Measurements from ENCODE around the gene IQGAP3.
A peak's percentile ranks its signal among the peaks of the same experiment; 100 is the strongest.

The IQGAP3 gene

DNA sequence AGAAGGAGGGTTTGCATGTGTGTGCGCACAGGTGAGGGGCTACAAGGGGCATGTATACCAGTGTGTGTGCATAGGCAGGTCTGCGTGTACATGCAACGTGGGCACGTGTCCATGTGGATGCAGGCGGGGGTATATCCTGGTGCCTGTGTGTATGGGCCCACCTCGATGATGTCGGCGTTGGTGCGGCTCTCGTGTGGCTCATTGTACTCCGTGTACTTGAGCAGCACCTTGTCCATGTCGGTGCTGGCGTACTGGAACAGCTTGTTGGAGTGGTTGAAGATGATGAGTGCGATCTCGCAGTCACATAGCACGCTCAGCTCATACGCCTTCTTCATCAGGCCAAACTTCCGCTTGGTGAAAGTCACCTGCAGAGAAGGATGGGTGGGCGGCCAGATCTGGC, 90.1 kb downstream of the IQGAP3 start:
- peaks cover 99 to 100% (median 100%) of the 10 kb centered on the region in 11 experiments for H4K20me1 ChIP-seq
- peaks cover 83 to 100% (median 96%) of the 10 kb centered on the region in 10 experiments for H3K4me1 ChIP-seq
- no peak overlapping the region for H3K4me3 ChIP-seq
- H3K27ac ChIP-seq = peak overlapping the region in 3 of 11 experiments; percentile 11 to 55 (median 24); a peak in 1 of 22 replicates
- no peak for TF ChIP-seq Cebpa-rat (IDR thresholded peaks at IDR 0.05)
- H3K36me3 ChIP-seq = peaks cover 90 to 100% (median 99%) of the 10 kb centered on the region in 11 experiments
- peak overlapping the region in 8 of 11 experiments; percentile 1 to 59 (median 32); a peak in 10 of 22 replicates for H3K9ac ChIP-seq
- H3K27me3 ChIP-seq = no peaks in the 10 kb centered on the region
- H3K9me3 ChIP-seq (replicated peaks in 1 of 11) = no peaks in the 10 kb centered on the region
- H3K4me2 ChIP-seq = peak overlapping the region; percentile 29 to 80 (median 63); a peak in 18 of 22 replicates

DNA sequence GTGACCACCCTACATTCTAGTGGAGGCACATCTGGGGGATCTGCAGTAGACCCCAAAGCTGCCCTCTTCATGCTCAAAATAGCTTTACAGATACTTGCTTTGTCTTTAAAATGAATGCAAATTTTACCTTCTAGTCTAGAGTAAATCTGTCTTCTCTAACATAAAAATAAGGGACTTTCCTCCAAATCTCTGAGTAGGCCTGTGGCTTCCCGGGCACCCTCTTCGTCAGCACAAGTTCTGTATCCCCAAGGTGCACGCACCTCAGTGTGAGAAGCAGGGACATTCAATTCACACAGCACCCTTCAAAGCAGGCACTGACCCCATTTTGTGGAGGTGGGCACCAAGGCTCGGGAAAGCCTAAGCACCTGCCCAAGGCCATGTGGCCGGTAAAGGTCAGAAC, 90.8 kb downstream of the IQGAP3 start:
- peak overlapping the region in 9 of 11 experiments; percentile 26 to 57 (median 39); a peak in 15 of 22 replicates for H3K9ac ChIP-seq
- H3K27me3 ChIP-seq = no peaks in the 10 kb centered on the region
- TF ChIP-seq Cebpa-rat (IDR thresholded peaks at IDR 0.05) = no peak
- H4K20me1 ChIP-seq = peaks cover 99 to 100% (median 100%) of the 10 kb centered on the region in 11 experiments
- H3K4me2 ChIP-seq = peak overlapping the region; percentile 38 to 80 (median 64)
- H3K36me3 ChIP-seq = peaks cover 91 to 100% (median 99%) of the 10 kb centered on the region in 11 experiments
- no peaks in the 10 kb centered on the region for H3K9me3 ChIP-seq (replicated peaks in 1 of 11)
- peak overlapping the region in 3 of 10 experiments; percentile 5 to 12 (median 8); a peak in 1 of 20 replicates for H3K4me3 ChIP-seq
- H3K4me1 ChIP-seq = peaks cover 75 to 100% (median 95%) of the 10 kb centered on the region in 10 experiments
- H3K27ac ChIP-seq = peak overlapping the region in 8 of 11 experiments; percentile 16 to 58 (median 48); a peak in 11 of 22 replicates

- H3K27ac ChIP-seq = peak overlapping the region in 10 of 11 experiments; percentile 16 to 58 (median 48); a peak in 17 of 22 replicates
- H4K20me1 ChIP-seq = peaks cover 99 to 100% (median 100%) of the 10 kb centered on the region in 11 experiments
- peak overlapping the region; percentile 17 to 57 (median 39); a peak in 18 of 22 replicates for H3K9ac ChIP-seq
- TF ChIP-seq Cebpa-rat (IDR thresholded peaks at IDR 0.05) = no peak
- H3K36me3 ChIP-seq = peaks cover 96 to 100% (median 100%) of the 10 kb centered on the region in 11 experiments
- peak overlapping the region; percentile 38 to 80 (median 64) for H3K4me2 ChIP-seq
- no peaks in the 10 kb centered on the region for H3K9me3 ChIP-seq (replicated peaks in 1 of 11)
- H3K4me1 ChIP-seq = peaks cover 66 to 93% (median 89%) of the 10 kb centered on the region in 10 experiments
- no peaks in the 10 kb centered on the region for H3K27me3 ChIP-seq
- peak overlapping the region in 1 of 10 experiments; percentile 5; a peak in 1 of 20 replicates for H3K4me3 ChIP-seq
Observed at GRCh38 chr1:156480411-156481192, 91.8 kb downstream of the IQGAP3 start.

- no peak for TF ChIP-seq Cebpa-rat (IDR thresholded peaks at IDR 0.05)
- H3K4me1 ChIP-seq = peaks cover 60 to 93% (median 83%) of the 10 kb centered on the region in 10 experiments
- H3K4me3 ChIP-seq = no peak overlapping the region
- no peaks in the 10 kb centered on the region for H3K27me3 ChIP-seq
- H4K20me1 ChIP-seq = peaks cover 99 to 100% (median 100%) of the 10 kb centered on the region in 11 experiments
- peaks cover 99 to 100% (median 100%) of the 10 kb centered on the region in 11 experiments for H3K36me3 ChIP-seq
- H3K9me3 ChIP-seq (replicated peaks in 1 of 11) = no peaks in the 10 kb centered on the region
- H3K4me2 ChIP-seq = peak overlapping the region in 10 of 11 experiments; percentile 1 to 80 (median 64); a peak in 15 of 22 replicates
- peak overlapping the region in 8 of 11 experiments; percentile 8 to 53 (median 43); a peak in 10 of 22 replicates for H3K9ac ChIP-seq
- peak overlapping the region in 9 of 11 experiments; percentile 16 to 58 (median 50); a peak in 17 of 22 replicates for H3K27ac ChIP-seq
Observed at GRCh38 chr1:156480016-156480370, 92.4 kb downstream of the IQGAP3 start.

DNA sequence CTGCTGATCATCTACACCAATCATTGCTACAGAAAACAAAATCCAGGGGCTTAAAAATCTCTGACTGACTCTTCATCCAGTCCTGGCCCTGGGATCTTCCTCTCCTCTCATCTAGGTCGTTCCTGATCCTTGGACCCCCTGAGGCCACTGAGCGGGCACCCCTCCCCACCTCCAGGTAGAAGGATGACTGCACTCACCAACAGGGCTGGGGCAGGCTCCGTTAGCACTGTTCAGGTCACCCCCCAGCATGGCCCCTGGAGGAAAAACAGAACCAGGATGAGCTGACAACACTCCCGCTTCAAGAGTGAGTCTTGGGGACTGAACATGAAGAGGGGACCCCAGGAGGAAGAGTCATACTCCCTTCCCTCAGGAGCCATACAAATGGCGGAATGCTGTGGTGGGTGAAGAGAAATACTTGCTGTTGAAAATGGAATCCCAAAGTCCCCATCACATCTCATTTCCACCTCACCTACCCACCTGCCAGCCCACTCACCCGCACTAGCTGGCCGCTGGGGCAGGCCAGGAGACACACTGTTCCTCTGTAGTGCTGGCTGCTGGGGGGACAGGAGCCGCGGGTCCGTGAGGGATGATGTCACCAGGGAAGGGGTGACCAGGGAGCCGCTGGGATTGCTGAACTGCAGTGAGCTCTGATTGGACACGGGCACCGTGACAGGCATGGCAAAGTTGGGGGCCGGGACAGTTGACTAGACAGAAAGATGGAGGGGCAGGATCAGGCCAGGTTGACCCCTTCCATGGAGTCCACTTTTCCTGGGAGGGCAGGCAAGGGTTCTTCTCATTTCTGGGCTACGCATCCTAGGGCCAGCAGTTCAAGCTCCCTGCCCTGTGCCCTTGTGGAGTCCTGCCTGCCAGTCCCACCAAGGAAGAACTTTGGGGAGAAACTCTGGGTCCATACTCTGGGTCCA, 93.0 kb downstream of the IQGAP3 start:
- H3K4me1 ChIP-seq = peaks cover 53 to 87% (median 77%) of the 10 kb centered on the region in 10 experiments
- TF ChIP-seq Cebpa-rat (IDR thresholded peaks at IDR 0.05) = no peak
- H3K36me3 ChIP-seq = peaks cover 99 to 100% (median 100%) of the 10 kb centered on the region in 11 experiments
- H3K4me2 ChIP-seq = peak overlapping the region in 6 of 11 experiments; percentile 11 to 74 (median 64); a peak in 10 of 22 replicates
- no peak overlapping the region for H3K4me3 ChIP-seq
- peak overlapping the region in 9 of 11 experiments; percentile 5 to 53 (median 35); a peak in 13 of 22 replicates for H3K9ac ChIP-seq
- no peaks in the 10 kb centered on the region for H3K9me3 ChIP-seq (replicated peaks in 1 of 11)
- H3K27me3 ChIP-seq = no peaks in the 10 kb centered on the region
- peaks cover 98 to 100% (median 100%) of the 10 kb centered on the region in 11 experiments for H4K20me1 ChIP-seq
- H3K27ac ChIP-seq = peak overlapping the region in 7 of 11 experiments; percentile 17 to 58 (median 55); a peak in 13 of 22 replicates

- peak overlapping the region in 7 of 11 experiments; percentile 10 to 44 (median 30); a peak in 7 of 22 replicates for H3K9ac ChIP-seq
- no peaks in the 10 kb centered on the region for H3K27me3 ChIP-seq
- peaks cover 42 to 76% (median 65%) of the 10 kb centered on the region in 10 experiments for H3K4me1 ChIP-seq
- H3K4me3 ChIP-seq = no peak overlapping the region
- peaks cover 98 to 100% (median 100%) of the 10 kb centered on the region in 11 experiments for H4K20me1 ChIP-seq
- H3K36me3 ChIP-seq = peaks cover 99 to 100% (median 100%) of the 10 kb centered on the region in 11 experiments
- peak overlapping the region in 5 of 11 experiments; percentile 5 to 55 (median 26); a peak in 7 of 22 replicates for H3K4me2 ChIP-seq
- no peak for TF ChIP-seq Cebpa-rat (IDR thresholded peaks at IDR 0.05)
- no peaks in the 10 kb centered on the region for H3K9me3 ChIP-seq (replicated peaks in 1 of 11)
- peak overlapping the region in 4 of 11 experiments; percentile 20 to 50 (median 40); a peak in 2 of 22 replicates for H3K27ac ChIP-seq
Observed at GRCh38 chr1:156478250-156478627, 94.1 kb downstream of the IQGAP3 start.

GRCh38 chr1:156477526-156478249, 94.7 kb downstream of the IQGAP3 start:
- no peaks in the 10 kb centered on the region for H3K27me3 ChIP-seq
- H3K9me3 ChIP-seq (replicated peaks in 1 of 11) = no peaks in the 10 kb centered on the region
- H3K36me3 ChIP-seq = peaks cover 99 to 100% (median 100%) of the 10 kb centered on the region in 11 experiments
- peaks cover 93 to 100% (median 100%) of the 10 kb centered on the region in 11 experiments for H4K20me1 ChIP-seq
- peak overlapping the region in 7 of 11 experiments; percentile 5 to 55 (median 21); a peak in 11 of 22 replicates for H3K4me2 ChIP-seq
- peaks cover 37 to 70% (median 60%) of the 10 kb centered on the region in 10 experiments for H3K4me1 ChIP-seq
- no peak overlapping the region for H3K4me3 ChIP-seq
- H3K9ac ChIP-seq = peak overlapping the region in 10 of 11 experiments; percentile 4 to 47 (median 36); a peak in 12 of 22 replicates
- peak overlapping the region in 9 of 11 experiments; percentile 4 to 50 (median 36); a peak in 12 of 22 replicates for H3K27ac ChIP-seq
- TF ChIP-seq Cebpa-rat (IDR thresholded peaks at IDR 0.05) = no peak
